Measurements from ENCODE around the gene MANF.
"Not testable (repeated sequence)": the region's sequence is repeated elsewhere in the genome, so short reads cannot be mapped to it uniquely, and the experiment has no call there.

Gene MANF

DNA sequence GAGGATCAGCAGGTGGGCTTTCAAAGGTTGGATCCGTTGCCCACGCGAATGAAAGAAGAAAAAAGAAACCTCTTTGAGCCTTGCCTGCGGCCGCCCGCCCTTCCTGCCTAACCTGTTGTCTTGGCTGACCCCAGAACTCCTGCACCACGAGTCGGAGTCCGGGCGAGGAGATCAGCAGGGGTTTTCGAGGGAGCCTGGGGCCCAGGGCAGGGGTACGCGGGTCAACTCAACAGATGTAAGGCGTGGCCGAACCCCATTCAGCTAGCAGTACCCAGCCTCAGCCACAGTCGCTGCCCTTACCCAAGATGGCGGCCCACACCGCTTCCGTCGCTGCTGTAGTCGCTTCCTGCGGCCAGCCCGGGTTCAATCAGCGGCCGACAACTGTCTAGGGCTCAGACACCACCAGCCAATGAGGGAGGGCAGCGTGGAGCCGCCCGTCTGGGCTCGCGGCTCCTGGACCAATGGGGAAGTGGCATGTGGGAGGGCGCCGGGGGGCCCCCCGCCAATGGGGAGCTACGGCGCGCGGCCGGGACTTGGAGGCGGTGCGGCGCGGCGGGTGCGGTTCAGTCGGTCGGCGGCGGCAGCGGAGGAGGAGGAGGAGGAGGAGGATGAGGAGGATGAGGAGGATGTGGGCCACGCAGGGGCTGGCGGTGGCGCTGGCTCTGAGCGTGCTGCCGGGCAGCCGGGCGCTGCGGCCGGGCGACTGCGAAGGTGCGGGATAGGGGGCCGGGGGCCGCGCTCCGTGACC lies at the start of gene MANF:
Gene MANF, plus strand, starts transcription at position 566 of the 748 bp plus-strand sequence. Its CDS starts 52 bp downstream, at position 618.
- DNase-seq (ENCODE audit: low spot score) = peak; percentile 99

GRCh38 chr3:51336261-51336660 lies 48.8 kb upstream of the MANF start:
- no peak for DNase-seq (ENCODE audit: low spot score)

- DNase-seq (ENCODE audit: low spot score) = no peak
Measured at GRCh38 chr3:51337666-51338065, 47.4 kb upstream of the MANF start.

DNA sequence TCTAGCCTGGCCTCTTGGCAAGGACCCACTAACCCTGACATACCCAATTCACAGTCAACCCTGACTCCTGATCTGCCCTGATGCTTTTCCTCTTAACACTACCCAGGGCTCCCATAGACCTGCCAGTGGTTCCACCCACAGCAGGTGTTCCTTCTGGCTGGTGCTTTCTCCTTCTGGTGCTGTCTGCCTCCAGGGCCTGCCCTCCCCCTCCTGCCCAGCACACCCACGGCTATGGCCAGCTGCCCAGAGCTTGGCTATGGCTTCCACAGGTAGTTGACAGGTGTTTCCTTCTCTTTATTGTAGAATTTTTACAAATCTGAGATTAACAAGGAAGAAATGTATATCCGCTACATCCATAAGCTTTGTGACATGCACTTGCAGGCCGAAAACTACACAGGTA lies 46.5 kb upstream of the MANF start:
- no peak for DNase-seq (ENCODE audit: low spot score)

- DNase-seq (ENCODE audit: low spot score) = peak; percentile 38
Measured at GRCh38 chr3:51340013-51340829, 44.9 kb upstream of the MANF start.

- peak; percentile 12 for DNase-seq (ENCODE audit: low spot score)
Measured at GRCh38 chr3:51340989-51341636, 44.0 kb upstream of the MANF start.

- DNase-seq (ENCODE audit: low spot score) = no peak
Measured at GRCh38 chr3:51343918-51344687, 41.0 kb upstream of the MANF start.

DNA sequence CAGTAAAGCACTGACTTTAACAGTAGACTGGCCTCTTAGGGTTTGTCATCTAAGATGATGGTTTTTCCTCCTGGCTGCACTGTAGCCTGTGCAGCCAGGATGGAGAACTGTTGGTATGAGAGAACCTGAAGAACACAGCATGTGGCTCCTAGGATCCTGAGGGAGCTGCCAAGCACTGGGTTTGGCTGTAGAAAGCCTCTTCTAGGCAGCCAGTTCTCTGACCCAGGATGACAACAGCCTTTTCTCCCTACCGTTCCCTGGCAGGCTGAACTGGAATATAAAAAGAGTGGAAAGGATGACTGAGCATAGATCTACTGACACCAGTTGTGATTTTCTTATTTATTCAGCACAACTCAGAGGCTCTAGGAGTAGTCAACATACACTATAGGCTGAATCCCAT lies 34.3 kb upstream of the MANF start:
- no peak for DNase-seq (ENCODE audit: low spot score)

GRCh38 chr3:51353131-51353530 lies 32.0 kb upstream of the MANF start:
- DNase-seq (ENCODE audit: low spot score) = no peak

DNA sequence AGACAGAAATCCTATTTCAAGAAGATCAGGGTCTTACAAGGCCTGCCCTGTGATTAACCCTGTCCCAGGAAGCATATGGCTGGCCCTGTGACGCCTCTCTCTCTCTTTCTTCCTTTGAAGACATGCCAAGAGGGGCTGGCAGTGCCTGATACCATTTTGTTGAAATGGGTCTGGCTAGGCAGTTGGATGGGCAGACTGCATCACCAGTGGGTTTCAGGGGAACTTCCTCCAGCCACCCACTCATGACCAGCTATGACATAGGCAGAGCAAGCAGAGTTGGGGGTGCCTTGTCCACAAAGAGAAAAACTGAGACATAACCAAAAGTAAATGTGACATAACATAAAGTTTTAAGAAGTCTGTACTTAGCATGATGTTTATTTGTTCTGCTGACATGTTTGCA lies 31.4 kb upstream of the MANF start:
- DNase-seq (ENCODE audit: low spot score) = no peak

- no peak for DNase-seq (ENCODE audit: low spot score)
Measured at GRCh38 chr3:51354172-51354571, 30.9 kb upstream of the MANF start.

DNA sequence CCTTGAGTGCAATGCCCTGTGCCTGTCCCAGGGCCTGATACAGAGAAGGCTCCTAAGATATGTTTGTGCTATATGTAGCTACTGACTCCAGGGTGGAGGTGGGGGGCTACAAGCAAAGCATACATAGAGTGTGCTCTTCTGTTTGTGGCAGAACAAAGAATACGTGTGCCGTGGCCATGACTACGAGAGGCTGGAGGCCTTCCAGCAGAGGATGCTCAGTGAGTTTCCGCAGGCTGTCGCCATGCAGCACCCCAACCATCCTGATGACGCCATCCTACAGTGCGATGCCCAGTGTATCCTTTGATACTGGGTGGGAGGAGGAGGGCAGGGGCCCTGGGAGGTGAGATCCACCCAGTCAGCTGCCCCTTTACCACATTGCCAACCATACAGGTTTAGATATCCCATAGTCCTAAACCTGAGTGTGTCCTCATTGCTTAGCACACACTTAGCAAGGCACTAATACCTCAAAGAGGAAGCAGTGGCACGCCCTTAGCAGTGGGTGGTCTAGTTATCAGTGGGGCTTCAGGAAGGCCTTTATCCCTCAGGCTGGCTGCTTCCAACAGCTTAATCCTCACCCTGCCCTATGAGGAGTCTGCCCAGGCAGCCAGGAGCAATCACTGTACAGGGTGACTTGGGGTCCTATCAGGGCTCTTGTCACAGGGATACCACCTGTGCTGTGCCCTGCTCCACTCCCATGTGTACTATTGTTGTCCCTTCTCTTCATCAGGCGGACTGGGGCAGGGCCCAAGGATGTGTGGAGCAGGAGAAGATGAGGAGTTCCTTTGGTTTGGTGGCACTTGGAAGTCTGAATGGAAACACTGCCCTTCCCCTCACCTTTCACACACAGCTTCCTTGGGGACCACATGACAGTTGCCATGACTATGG lies 30.1 kb upstream of the MANF start:
- no peak for DNase-seq (ENCODE audit: low spot score)

DNA sequence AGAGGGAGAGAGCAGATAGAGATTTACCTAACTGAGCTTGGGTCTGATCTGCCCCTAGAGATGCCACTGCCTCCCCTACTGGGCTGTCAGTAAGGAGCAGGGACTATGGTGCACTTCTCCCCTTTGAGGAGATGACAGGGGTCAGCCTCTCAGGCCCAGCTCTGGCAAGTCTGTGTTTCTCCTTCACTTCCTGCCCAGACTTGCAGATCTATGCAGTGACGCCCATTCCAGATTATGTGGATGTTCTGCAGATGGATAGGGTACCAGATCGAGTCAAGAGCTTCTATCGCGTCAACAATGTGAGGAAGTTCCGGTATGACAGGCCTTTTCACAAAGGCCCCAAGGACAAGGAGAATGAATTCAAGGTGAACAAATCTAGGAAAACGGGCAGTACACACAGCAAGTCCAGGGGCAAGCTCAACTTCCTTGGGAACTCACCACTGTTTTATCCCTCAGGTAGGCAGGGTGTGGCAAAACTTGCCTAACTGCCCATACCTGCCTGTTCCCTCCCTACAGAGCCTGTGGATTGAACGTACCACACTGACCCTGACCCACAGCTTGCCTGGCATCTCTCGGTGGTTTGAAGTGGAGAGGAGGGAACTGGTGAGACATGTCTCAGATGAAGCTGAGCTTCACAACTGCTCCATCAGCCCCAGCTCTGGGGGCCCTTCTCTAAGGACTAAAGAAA lies 29.1 kb upstream of the MANF start:
- no peak for DNase-seq (ENCODE audit: low spot score)

DNA sequence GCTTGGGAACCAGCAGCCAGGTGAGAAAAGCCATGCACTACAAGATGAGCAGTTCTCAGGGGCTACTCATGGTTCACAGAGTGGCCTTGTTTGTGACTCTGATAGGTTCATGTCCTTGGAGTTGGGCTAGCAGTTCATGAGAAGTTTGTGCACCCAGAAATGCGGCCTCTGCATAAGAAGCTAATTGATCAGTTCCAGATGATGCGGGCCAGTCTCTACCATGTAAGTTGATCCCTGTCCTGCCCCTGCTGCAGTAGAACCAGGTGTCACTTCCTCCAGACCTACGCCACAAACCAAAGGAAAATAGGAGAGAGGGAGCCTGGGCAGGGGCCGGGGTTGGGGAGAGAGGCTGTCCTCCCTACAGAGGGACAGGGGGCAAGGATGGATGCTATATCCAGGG lies 27.2 kb upstream of the MANF start:
- no peak for DNase-seq (ENCODE audit: low spot score)

- DNase-seq (ENCODE audit: low spot score) = no peak
Measured at GRCh38 chr3:51358981-51359380, 26.1 kb upstream of the MANF start.

DNA sequence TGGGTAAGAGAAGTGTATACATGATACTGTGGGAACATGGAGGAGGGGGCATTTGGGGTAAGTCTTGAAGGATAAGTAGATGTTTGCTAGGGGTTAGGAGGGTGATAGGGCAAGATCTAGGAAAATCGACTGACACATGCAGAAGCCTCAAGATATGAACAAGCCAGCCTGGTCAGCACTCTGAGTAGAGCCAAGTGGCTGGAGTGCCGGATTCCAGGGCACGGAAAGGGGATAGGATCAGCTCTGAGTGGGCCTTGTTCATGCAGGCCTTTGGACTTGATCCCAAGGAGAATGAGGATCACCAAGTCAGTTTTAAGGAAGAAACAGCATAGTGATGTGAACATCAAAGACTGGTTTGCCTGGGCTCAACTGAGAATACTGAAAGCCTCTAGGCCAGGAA lies 24.3 kb upstream of the MANF start:
- no peak for DNase-seq (ENCODE audit: low spot score)

GRCh38 chr3:51361746-51362145 lies 23.3 kb upstream of the MANF start:
- no peak for DNase-seq (ENCODE audit: low spot score)

DNA sequence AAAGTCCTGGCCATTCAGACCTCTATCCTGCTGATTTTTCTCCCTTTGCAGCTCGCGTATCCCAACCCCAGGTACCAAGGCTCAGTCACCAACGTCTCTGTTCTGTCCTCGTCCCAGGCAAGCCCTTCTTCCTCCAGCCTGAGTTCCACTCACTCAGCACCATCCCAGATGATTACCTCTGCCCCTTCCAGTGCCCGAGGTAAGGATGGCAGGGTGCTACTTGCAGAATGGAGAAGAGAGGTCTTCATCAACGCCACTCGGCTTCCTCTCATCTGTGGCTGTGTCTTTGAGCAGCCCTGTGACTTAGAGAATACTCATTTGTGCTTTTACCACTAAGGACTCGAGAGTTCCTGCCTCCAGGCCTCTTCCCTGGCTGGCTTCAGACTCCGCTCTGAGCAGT lies 22.6 kb upstream of the MANF start:
- no peak for DNase-seq (ENCODE audit: low spot score)

DNA sequence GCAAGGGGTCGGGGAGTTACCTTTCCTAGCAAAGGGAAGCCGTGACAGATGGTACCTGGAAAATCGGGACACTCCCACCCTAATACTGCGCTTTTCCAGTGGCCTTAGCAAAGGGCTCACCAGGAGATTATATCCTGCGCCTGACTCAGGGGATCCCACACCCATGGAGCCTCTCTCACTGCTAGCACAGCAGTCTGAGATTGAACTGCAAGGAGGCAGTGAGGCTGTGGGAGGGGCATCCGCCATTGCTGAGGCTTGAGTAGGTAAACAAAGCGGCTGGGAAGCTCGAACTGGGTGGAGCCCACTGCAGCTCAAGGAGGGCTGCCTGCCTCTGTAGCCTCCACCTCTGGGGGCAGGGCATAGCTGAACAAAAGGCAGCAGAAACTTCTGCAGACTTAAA lies 16.8 kb upstream of the MANF start:
- DNase-seq (ENCODE audit: low spot score) = not testable (repeated sequence)

- peak; percentile 39 for DNase-seq (ENCODE audit: low spot score)
Measured at GRCh38 chr3:51371943-51372557, 13.0 kb upstream of the MANF start.
